NCI-H524 (cell line): ENCODE data around the gene NRXN3.

Experiments
- DNase-seq, 2 experiments: peaks; one replicate each; lab custom pipeline; 2025; lab: John Stamatoyannopoulos, UW

The NRXN3 gene

DNA sequence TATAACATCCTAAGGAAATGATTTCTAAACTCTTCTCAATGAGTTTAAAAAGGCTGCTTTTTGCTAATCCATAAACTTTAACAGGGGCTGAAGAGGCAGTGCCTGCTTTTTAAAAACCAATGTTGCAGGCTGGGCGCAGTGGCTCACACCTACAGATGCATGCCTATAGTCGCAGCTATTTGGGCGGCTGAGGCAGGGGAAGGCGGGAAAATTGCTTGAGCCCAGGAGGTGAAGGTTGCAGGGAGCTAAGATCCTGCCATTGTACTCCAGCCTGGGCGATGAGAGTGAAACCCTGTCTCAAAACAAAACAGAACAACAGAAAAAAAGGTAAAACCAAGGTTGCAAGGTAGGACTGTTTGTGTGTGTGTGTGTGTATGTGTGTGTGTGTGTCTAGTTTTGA is 1509.9 kb downstream of the NRXN3 start:
- DNase-seq, result no peak

DNA sequence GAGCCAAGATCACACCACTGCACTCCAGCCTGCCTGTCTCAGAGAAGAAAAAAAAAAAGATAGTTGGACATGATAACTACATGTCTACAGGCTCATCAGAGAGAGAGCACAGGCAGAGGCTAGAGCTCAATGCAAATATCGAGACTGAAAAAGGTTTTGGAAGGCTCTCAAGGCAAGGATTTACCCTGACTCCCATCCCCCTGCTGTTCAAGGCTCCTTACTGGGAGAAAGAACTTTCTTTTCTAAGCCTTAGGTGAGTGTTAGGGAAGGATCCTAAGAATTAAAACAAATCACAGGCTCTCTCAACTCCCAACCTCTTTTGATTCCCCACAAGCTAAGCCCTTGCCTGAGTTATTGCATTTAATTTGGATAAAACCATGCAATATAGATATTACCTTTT is 1516.0 kb downstream of the NRXN3 start:
- no peak for DNase-seq

- no peak for DNase-seq
Observed at GRCh38 chr14:79690960-79691359, 1520.8 kb downstream of the NRXN3 start.

GRCh38 chr14:79693935-79694334 is 1523.8 kb downstream of the NRXN3 start:
- no peak for DNase-seq

GRCh38 chr14:79695307-79695706 is 1525.1 kb downstream of the NRXN3 start:
- DNase-seq, result no peak

DNA sequence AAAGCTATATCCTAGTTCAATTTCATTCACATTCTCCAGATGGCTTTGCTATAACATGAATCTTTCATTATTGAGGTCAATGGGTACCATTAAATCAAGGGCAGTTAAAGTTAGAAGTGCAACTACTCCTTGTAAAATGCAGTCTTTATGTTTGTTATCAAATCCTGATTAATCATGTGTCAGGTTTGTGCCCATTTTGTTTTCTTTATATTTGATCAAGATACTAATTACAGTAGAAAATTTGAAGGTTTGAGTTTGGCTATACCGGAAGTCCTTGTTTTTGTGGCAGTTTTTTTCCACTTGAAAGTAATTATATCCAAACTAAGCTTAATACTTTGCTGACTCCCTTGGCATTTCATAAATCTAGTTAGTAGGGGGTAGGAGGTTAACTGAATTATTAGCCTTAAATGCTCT is 1528.1 kb downstream of the NRXN3 start:
- DNase-seq, result no peak

- no peak for DNase-seq
Observed at GRCh38 chr14:79699206-79699605, 1529.0 kb downstream of the NRXN3 start.

- no peak for DNase-seq
Observed at GRCh38 chr14:79701371-79701770, 1531.2 kb downstream of the NRXN3 start.

DNA sequence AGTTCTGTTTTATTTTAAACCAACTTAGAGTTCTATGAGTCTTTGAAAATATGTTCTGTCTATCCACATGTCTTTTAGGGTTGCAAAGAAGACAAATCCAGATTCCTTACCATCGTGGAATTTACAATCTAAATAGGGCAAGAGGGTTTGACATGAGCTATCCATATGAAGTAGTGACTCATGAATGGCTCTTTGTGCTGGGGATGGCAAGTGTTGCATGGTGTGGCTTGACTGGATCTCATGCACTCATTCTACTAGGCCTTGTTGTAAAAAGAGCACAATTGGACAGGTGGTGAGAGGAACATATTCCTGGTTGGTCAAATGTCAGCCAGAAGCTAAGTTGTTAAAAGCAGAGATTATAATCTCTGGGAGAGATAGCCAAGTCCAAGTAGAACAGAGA is 1532.0 kb downstream of the NRXN3 start:
- no peak for DNase-seq

GRCh38 chr14:79703209-79703608 is 1533.0 kb downstream of the NRXN3 start:
- DNase-seq, result no peak

- no peak for DNase-seq
Observed at GRCh38 chr14:79704041-79704807, 1534.1 kb downstream of the NRXN3 start.

- DNase-seq, result peak in 1 of 2 experiments; percentile 20
Observed at GRCh38 chr14:79705126-79705894, 1535.1 kb downstream of the NRXN3 start.

GRCh38 chr14:79706382-79706781 is 1536.2 kb downstream of the NRXN3 start:
- no peak for DNase-seq

- no peak for DNase-seq
Observed at GRCh38 chr14:79708426-79709388, 1538.5 kb downstream of the NRXN3 start.

- DNase-seq, result no peak
Observed at GRCh38 chr14:79709573-79709972, 1539.4 kb downstream of the NRXN3 start.

GRCh38 chr14:79712302-79712950 is 1542.3 kb downstream of the NRXN3 start:
- DNase-seq, result no peak

GRCh38 chr14:79721399-79722084 is 1551.4 kb downstream of the NRXN3 start:
- DNase-seq, result peak; percentile 68 to 79

DNA sequence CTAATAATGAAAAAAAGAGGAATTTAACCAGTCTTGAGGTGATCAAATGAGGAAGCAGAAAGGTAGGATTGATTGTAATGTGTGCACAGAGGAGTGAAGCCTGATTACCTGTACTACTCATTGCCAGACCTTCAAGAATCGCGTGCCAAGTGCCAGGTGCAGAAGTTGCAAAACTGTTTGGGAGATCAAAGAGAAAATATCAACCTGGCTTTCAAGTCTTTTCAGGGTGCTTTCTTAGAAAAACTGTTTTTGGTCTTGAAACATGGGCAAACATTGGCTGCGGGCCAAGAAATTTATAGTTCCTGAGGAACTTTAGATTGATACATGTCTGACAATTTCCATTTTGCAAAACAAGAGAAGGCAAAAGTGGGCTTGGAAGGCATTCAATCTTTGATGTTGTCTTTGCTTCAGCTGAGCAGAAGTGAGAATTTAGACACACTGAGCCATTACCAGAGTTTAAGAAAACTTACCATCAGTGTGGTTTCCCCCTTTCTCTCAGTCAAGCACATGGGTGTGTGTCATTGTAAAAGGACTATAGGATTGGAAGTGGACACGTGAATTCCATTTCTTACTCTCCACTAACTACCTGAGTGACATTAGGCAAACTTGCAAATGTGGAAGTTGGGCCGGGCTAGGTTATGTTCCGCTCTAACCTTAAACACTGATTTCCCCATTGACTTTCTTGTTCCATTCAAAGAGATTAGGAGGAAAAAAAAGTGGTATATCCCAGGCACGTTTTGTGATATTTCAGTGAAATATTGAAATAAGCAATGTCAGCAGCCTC is 1555.0 kb downstream of the NRXN3 start:
- DNase-seq, result no peak

GRCh38 chr14:79727900-79728299 is 1557.7 kb downstream of the NRXN3 start:
- DNase-seq, result no peak

DNA sequence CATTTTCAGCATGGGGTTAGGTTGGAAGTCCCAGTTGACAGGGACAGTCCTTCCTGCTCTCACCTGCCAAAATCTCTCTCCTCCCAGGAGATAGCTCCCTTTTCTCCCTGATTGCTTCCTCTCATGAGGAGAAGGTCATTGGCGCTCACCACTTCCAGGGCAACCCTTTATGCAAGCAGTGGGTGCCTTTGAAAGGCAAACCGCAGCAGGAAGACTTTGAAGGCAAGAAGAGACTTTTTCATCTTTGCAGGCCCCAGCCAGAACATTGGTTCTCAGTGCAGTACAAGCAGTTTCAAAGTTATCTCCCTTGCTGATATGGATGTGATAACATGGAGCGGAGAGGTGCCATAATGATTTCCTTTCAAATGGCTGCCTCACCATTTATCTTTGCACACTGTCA is 1558.2 kb downstream of the NRXN3 start:
- no peak for DNase-seq
